GM10266 (cell line): ENCODE results near the gene DLGAP4.

Experiments
- DNase-seq: peaks from one replicate; pipeline ENCODE4 v3.0.0; 2012; ENCODE audit errors: extremely low spot score
- TF ChIP-seq, protein P1 (sequence below): IDR thresholded peaks from 2 replicates; pipeline ENCODE4 v1.5.1; 2012; ENCODE audit warnings: mild to moderate bottlenecking, low read depth; ENCODE audit not compliant: control insufficient read depth, insufficient read depth; ENCODE audit errors: missing control alignments

Gene DLGAP4

DNA sequence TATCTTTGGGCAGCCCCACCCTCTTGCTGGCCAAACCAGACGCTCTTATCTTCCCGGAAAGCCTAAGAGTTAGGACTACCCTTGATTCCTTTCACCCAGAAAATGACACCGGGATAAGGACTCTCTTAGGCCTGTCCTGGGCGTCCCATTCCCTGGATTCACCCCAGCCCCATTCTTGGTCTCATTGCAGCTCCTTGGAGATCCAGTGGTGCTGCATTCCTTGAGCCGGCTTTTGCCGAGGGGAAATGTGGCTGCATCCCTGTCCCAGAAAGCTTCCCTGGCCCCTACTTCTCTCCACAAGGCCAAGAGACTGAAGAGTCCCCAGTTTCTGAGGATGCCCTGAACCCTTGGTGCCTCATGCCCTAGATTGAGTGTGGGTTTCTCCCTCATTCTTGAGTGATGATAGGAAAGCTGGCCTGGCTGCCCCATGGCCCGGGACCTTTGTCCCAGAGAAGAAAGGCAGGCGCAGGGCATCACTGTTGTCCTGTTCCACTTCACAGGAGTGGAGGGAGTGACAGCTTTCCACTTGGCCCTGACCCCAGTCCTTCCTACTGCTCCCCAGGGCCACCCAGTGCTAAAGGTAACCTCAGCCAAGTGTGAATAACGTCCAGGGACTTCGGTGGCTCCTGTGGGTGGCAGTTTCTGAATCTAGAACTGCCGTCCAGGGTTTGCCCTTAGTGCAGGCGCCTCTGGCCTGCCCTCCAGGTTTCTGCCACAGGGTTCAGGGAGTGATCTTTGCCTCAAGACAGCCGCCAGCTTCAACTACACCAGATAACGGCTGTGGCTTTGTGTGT is 192.4 kb downstream of the DLGAP4 start:
- TF ChIP-seq, protein P1, sequence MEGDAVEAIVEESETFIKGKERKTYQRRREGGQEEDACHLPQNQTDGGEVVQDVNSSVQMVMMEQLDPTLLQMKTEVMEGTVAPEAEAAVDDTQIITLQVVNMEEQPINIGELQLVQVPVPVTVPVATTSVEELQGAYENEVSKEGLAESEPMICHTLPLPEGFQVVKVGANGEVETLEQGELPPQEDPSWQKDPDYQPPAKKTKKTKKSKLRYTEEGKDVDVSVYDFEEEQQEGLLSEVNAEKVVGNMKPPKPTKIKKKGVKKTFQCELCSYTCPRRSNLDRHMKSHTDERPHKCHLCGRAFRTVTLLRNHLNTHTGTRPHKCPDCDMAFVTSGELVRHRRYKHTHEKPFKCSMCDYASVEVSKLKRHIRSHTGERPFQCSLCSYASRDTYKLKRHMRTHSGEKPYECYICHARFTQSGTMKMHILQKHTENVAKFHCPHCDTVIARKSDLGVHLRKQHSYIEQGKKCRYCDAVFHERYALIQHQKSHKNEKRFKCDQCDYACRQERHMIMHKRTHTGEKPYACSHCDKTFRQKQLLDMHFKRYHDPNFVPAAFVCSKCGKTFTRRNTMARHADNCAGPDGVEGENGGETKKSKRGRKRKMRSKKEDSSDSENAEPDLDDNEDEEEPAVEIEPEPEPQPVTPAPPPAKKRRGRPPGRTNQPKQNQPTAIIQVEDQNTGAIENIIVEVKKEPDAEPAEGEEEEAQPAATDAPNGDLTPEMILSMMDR, result no peak
- no peak for DNase-seq

GRCh38 chr20:36499211-36499610 is 193.1 kb downstream of the DLGAP4 start:
- no peak for DNase-seq

GRCh38 chr20:36499723-36500501 is 193.8 kb downstream of the DLGAP4 start:
- TF ChIP-seq, protein P1, result no peak
- DNase-seq, result no peak

More at GRCh38 chr20:36499211-36499610, 193.1 kb downstream of the DLGAP4 start:
- TF ChIP-seq, protein P1, result no peak

DNA sequence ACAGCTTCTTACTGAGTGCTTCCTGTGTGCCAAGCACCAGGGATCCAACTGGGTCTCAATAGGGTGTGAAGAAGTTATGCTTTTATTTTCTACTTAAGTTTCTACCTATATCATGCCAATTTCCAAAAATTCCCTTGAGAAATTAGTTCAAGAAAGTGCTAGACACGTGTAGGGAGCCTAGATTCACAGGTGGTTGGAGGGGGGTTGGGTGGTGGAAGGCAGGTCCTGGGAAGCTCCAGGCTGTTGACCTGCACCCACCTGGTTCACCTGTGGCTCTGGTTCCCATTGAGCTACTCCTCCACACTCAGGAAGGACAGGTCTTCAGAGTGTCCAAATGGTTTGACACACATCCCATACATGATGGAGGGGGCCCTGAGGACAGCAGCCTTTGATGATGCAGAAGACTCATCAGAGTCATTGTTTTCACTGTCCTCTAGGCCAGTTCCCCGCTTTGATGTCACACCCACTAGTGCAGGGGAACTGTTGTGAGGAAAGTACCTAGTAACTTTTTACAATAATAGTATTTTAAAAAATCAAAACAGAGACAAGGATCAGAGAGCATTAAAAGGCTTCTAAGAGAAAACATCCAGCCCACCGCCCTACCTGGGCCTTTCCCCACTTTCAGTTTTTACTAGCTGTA is 195.3 kb downstream of the DLGAP4 start:
- TF ChIP-seq, protein P1, result no peak
- DNase-seq, result peak; percentile 80

- TF ChIP-seq, protein P1, result no peak
- no peak for DNase-seq
Observed at GRCh38 chr20:36504295-36504694, 198.2 kb downstream of the DLGAP4 start.

DNA sequence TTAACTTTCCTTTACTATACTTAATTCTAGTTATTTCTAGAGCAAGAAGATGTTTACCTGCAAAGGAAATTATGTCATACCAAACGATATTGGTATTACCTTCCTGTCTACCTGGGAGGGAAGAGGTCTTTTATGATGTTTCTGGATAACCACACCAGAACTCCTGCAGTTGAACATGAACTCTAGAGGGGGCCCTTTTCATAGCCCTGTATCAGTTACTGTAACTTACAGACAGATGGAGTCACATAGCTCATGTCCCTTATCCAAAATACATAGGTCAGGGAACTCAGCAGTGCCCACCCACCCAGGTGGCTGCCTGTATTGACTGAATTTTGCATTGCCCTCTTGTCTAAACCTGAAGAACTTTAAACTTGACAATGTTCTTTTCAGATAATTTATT is 200.1 kb downstream of the DLGAP4 start:
- DNase-seq, result no peak
- TF ChIP-seq, protein P1, result peak; percentile 25

GRCh38 chr20:36507746-36508145 is 201.6 kb downstream of the DLGAP4 start:
- DNase-seq, result no peak
- TF ChIP-seq, protein P1, result no peak
